Esophagus (tissue), 2 donors: ENCODE measurements around the gene ADH7. TPM values are rescaled to one million over a fixed set of nuclear protein-coding genes. Genes with fewer than 3 reads are reported as not detected.
"Not testable (repeated sequence)": the region's sequence is repeated elsewhere in the genome, so short reads cannot be mapped to it uniquely, and the experiment has no call there.

Source experiments
- H3K27ac ChIP-seq, 2 donors: one replicate each; pipeline ENCODE4 v1.5.1; 2013; ENCODE audit warnings: low read depth in 2 of 2, mild to moderate bottlenecking in 2 of 2, inconsistent platforms in 1 of 2, low read length in 1 of 2, moderate library complexity in 1 of 2
- H3K27me3 ChIP-seq, 2 donors: one replicate each; pipeline ENCODE4 v1.6.1; 2013; ENCODE audit warnings: low read length in 2 of 2, control low read depth in 1 of 2, mild to moderate bottlenecking in 1 of 2; ENCODE audit not compliant: insufficient read depth in 2 of 2, control insufficient read depth in 1 of 2
- H3K36me3 ChIP-seq, 2 donors: one replicate each; pipeline ENCODE4 v1.6.1; 2013; ENCODE audit warnings: low read length in 1 of 2; ENCODE audit not compliant: control insufficient read depth in 2 of 2, insufficient read depth in 2 of 2
- H3K4me1 ChIP-seq, 2 donors: one replicate each; pipeline ENCODE4 v1.6.1; 2013; ENCODE audit warnings: low read length in 1 of 2; ENCODE audit not compliant: control insufficient read depth in 2 of 2, insufficient read depth in 2 of 2
- H3K4me3 ChIP-seq, 2 donors: one replicate each; pipeline ENCODE4 v1.5.1; 2013; ENCODE audit warnings: low read length in 2 of 2, mild to moderate bottlenecking in 2 of 2, low read depth in 1 of 2, moderate library complexity in 1 of 2
- H3K9me3 ChIP-seq, 2 donors: one replicate each; pipeline ENCODE4 v1.6.1; 2013; ENCODE audit warnings: mild to moderate bottlenecking in 2 of 2, low read depth in 1 of 2, low read length in 1 of 2, moderate library complexity in 1 of 2; ENCODE audit not compliant: control insufficient read depth in 2 of 2, insufficient read depth in 1 of 2
- WGBS, 2 donors: extraction: QIAGEN DNeasy Blood & Tissue Kit; methylation state at CpG; one replicate each; pipeline ENCODE4 v1.1.7; 2013; 5-methylcytosine and 5-hydroxymethylcytosine counted together
- polyA plus RNA-seq, 2 donors: library from polyadenylated mRNA; stranded (reverse); fragments of 200-250 nt; gene quantifications; one replicate each; pipeline ENCODE4 v1.2.3, GENCODE V29; 2013
- donor health status: healthy with polysubstance abuse.
- donor health status: Bipolar disorder and iron deficiency.

Gene ADH7
- polyA plus RNA-seq, 2 donors = 208 to 250 TPM

- no peak overlapping the region for H3K4me3 ChIP-seq
- H3K27ac ChIP-seq = no peak overlapping the region
- peaks cover 0 to 2% of the 10 kb centered on the region in 2 donors for H3K9me3 ChIP-seq
- H3K27me3 ChIP-seq = no peaks in the 10 kb centered on the region
- H3K36me3 ChIP-seq = no peaks in the 10 kb centered on the region
- peaks cover 0 to 3% of the 10 kb centered on the region in 2 donors for H3K4me1 ChIP-seq
These were observed 45.5 kb downstream of the ADH7 start for GRCh38 chr4:99389606-99390005.

- Histone ChIP-seq H3K9me3 (no peaks in the 10 kb centered on the region), H3K4me3 (no peak overlapping the region), H3K4me1 (peaks cover 0 to 3% of the 10 kb centered on the region in 2 donors), H3K27ac (peak overlapping the region in 1 of 2 donors; percentile 67), H3K27me3 (no peaks in the 10 kb centered on the region), H3K36me3 (no peaks in the 10 kb centered on the region)
- WGBS, 2 donors = 11 to 35% methylated on average over 5 of the region's 5 CpGs
These were observed 51.2 kb downstream of the ADH7 start for GRCh38 chr4:99383833-99384392.

GRCh38 chr4:99383399-99383798, 51.7 kb downstream of the ADH7 start:
- Histone ChIP-seq H3K9me3 (no peaks in the 10 kb centered on the region), H3K27ac (peak overlapping the region; percentile 78 to 79), H3K36me3 (no peaks in the 10 kb centered on the region), H3K4me3 (no peak overlapping the region), H3K4me1 (peaks cover 0 to 3% of the 10 kb centered on the region in 2 donors), H3K27me3 (no peaks in the 10 kb centered on the region)
- 72 to 75% methylated on average over 3 of the region's 3 CpGs for WGBS, 2 donors

DNA sequence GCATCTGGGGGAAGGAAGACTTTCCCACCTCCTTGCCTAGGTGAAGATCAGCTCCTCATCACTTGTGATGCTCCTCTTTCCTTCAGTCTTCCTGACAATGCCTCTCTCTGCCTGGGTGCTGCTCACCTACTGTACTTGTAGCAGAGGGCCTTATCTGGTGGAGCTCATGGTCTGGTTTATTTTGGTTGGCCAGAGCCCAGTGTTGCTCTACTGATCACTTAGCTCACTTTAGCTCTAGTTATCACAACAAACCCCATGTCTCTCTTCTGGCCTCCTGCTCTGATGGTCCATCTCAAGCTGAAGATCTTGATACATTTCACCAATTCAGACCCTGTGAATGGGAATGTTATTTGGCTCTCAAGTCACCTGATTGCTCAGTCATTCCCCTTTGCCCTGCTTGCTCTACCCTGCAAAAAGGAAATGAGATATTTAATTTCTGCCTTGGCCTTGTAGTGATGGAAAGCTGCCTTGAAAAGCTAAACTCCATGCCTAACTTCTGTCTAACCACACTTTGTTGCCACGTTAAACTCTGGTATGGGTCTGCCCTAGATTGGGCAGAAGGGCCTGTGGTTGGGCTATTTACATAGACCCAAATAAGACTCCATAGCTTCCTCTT, 52.3 kb downstream of the ADH7 start:
- no peaks in the 10 kb centered on the region for H3K36me3 ChIP-seq
- H3K27ac ChIP-seq = peak overlapping the region; percentile 78 to 79
- peaks cover 0 to 3% of the 10 kb centered on the region in 2 donors for H3K4me1 ChIP-seq
- H3K9me3 ChIP-seq = no peaks in the 10 kb centered on the region
- WGBS, 2 donors = 41 to 85% methylated on average over 1 of the region's 1 CpG
- no peak overlapping the region for H3K4me3 ChIP-seq
- H3K27me3 ChIP-seq = no peaks in the 10 kb centered on the region

GRCh38 chr4:99381588-99382175, 53.5 kb downstream of the ADH7 start:
- H3K9me3 ChIP-seq = no peaks in the 10 kb centered on the region
- WGBS, 2 donors = 19 to 21% methylated on average over 1 of the region's 1 CpG
- H3K27ac ChIP-seq = no peak overlapping the region
- no peaks in the 10 kb centered on the region for H3K27me3 ChIP-seq
- peaks cover 0 to 2% of the 10 kb centered on the region in 2 donors for H3K4me1 ChIP-seq
- H3K4me3 ChIP-seq = no peak overlapping the region
- H3K36me3 ChIP-seq = no peaks in the 10 kb centered on the region

DNA sequence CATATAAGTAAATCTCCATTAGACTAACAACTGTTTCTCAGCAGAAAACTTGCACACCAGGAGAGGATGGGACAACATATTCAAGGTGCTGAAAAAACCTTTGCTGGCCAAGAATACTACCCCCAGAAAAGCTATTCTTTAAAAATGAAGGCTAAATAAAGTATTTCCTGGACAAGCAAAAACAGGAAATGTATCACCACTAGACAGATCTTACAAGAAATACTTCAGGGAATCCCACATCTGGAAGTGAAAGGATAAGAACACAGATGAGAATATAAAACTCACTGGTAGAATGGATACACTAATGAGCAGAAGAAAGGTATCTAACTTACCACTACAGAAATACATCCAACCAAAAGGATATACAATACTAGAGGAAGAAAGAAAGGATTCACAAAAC, 55.6 kb downstream of the ADH7 start:
- H3K36me3 ChIP-seq = no peaks in the 10 kb centered on the region
- H3K27me3 ChIP-seq = no peaks in the 10 kb centered on the region
- no peak overlapping the region for H3K4me3 ChIP-seq
- H3K27ac ChIP-seq = no peak overlapping the region
- no peaks in the 10 kb centered on the region for H3K9me3 ChIP-seq
- H3K4me1 ChIP-seq = no peaks in the 10 kb centered on the region

GRCh38 chr4:99378876-99379275, 56.3 kb downstream of the ADH7 start:
- H3K4me3 ChIP-seq = no peak overlapping the region
- H3K9me3 ChIP-seq = no peaks in the 10 kb centered on the region
- 93 to 94% methylated on average over 3 of the region's 3 CpGs for WGBS, 2 donors
- no peaks in the 10 kb centered on the region for H3K27me3 ChIP-seq
- H3K4me1 ChIP-seq = no peaks in the 10 kb centered on the region
- no peaks in the 10 kb centered on the region for H3K36me3 ChIP-seq
- H3K27ac ChIP-seq = no peak overlapping the region

DNA sequence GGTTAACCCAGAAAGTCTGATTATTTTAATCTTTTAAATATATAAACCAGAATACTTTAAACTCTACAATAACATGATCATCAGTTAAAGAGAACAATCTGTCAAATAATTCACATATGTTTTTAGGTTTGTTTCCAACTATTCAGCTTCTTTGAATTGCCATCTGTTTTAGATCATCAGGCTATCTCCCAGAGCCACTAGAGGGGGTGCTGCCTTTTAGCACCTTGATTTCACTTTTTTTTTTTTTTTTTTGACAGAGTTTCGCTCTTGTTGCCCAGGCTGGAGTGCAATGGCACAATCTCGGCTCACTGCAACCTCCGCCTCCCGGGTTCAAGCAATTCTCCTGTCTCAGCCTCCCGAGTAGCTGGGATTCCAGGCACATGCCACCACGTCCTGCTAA, 57.8 kb downstream of the ADH7 start:
- H3K4me1 ChIP-seq, H3K27ac ChIP-seq, H3K27me3 ChIP-seq, H3K36me3 ChIP-seq, H3K4me3 ChIP-seq, H3K9me3 ChIP-seq: not testable (repeated sequence)
- 77 to 78% methylated on average over 5 to 6 of the region's 6 CpGs for WGBS, 2 donors

DNA sequence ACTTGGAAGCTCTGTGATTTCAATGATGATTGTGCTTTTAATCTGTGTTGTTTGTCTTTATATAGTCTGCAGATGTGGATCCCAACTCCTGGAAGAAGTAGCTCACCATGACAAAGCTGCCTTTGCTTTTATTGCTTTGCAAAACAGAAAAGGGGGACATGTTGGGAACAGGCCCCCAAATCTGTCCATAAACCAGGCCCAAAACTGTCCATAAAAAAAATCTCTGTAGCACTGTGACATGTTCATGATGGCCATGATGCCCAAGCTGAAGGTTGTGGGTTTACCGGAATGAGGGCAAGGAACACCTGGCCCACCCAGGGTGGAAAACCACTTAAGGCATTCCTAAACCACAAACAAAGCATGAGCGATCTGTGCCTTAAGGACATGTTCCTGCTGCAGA, 62.7 kb downstream of the ADH7 start:
- 93 to 98% methylated on average over 2 of the region's 2 CpGs for WGBS, 2 donors
- not testable (repeated sequence) for H3K9me3 ChIP-seq, H3K4me1 ChIP-seq, H3K4me3 ChIP-seq, H3K36me3 ChIP-seq, H3K27ac ChIP-seq, H3K27me3 ChIP-seq

DNA sequence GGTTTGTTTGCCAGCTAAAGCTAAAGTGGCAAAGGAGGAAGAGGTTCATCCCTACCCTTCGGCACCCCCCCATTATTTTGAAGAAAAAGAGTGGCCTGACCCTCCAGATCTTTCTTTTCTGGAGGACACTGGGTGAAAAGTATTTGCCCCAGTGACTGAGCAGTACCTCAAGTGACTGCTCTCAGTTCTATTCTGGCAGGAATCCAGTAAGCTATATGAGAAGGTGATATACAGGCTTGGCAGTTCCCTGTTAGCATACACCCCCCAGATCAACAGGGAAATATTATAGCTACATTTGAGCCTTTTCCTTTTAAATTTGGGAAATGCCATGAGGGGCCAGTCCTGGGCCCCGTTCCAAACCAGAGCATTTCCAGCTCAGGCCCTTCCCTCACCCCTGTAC, 67.3 kb downstream of the ADH7 start:
- not testable (repeated sequence) for H3K27ac ChIP-seq, H3K4me3 ChIP-seq, H3K36me3 ChIP-seq, H3K27me3 ChIP-seq, H3K4me1 ChIP-seq, H3K9me3 ChIP-seq
- WGBS, 2 donors = 72 to 83% methylated on average over 2 of the region's 2 CpGs
